ENCODE measurements around the gene SLC24A3.

SLC24A3 gene

GRCh38 chr20:19320005-19320404 lies 107.6 kb downstream of the SLC24A3 start:
- no peak overlapping the region for H3K23ac ChIP-seq (ENCODE audit: low read length)
- no peak overlapping the region for H3K56ac ChIP-seq (ENCODE audit: low read length)
- H3K9ac ChIP-seq (ENCODE audit: low read length): no peak overlapping the region
- no peak overlapping the region for H3K4me3 ChIP-seq (ENCODE audit: low read length)
- no peaks in the 10 kb centered on the region for H3K79me1 ChIP-seq (ENCODE audit: low read length)
- H3K79me2 ChIP-seq (ENCODE audit: control insufficient read depth, insufficient read depth, low read length): no peaks in the 10 kb centered on the region
- no peak overlapping the region for H2BK15ac ChIP-seq (replicated peaks; ENCODE audit: low read depth)
- H3K27ac ChIP-seq (ENCODE audit: low read depth, low read length): no peak overlapping the region
- peaks cover 2% of the 10 kb centered on the region for H3K27me3 ChIP-seq (ENCODE audit: insufficient read depth, low read length, poor library complexity)
- H3K4me1 ChIP-seq (ENCODE audit: control insufficient read depth, low read depth, low read length): no peaks in the 10 kb centered on the region
- H3K36me3 ChIP-seq (ENCODE audit: control insufficient read depth, insufficient read depth, low read length): no peaks in the 10 kb centered on the region
- no peak overlapping the region for H4K5ac ChIP-seq (ENCODE audit: low read length)
- no peak overlapping the region for H3K4me2 ChIP-seq (ENCODE audit: low read length)
- WGBS (ENCODE audit: extremely low coverage, insufficient coverage, low lambda C conversion rate): no CpG with 5 or more reads among the region's 8 CpGs
- H3K18ac ChIP-seq (ENCODE audit: low read length): no peak overlapping the region
- H2AK5ac ChIP-seq (ENCODE audit: low read length): no peak overlapping the region
- H3K4ac ChIP-seq (ENCODE audit: low read depth, low read length): no peak overlapping the region
- H4K8ac ChIP-seq (ENCODE audit: low read depth, low read length): no peak overlapping the region
- DNase-seq: no peak
- no peak overlapping the region for H2BK120ac ChIP-seq (ENCODE audit: low read depth, low read length)
- H2BK5ac ChIP-seq (ENCODE audit: low read length): no peak overlapping the region

GRCh38 chr20:19321176-19321575 lies 108.7 kb downstream of the SLC24A3 start:
- no peak overlapping the region for H4K8ac ChIP-seq (ENCODE audit: low read depth, low read length)

GRCh38 chr20:19322061-19322985 lies 109.9 kb downstream of the SLC24A3 start:
- H3K27ac ChIP-seq (ENCODE audit: low read depth, low read length): no peak overlapping the region
- H3K18ac ChIP-seq (ENCODE audit: low read length): no peak overlapping the region
- no peak overlapping the region for H3K9ac ChIP-seq (ENCODE audit: low read length)
- H3K4ac ChIP-seq (ENCODE audit: low read depth, low read length): no peak overlapping the region
- DNase-seq: no peak
- no peaks in the 10 kb centered on the region for H3K79me1 ChIP-seq (ENCODE audit: low read length)
- H4K5ac ChIP-seq (ENCODE audit: low read length): no peak overlapping the region
- H2BK120ac ChIP-seq (ENCODE audit: low read depth, low read length): no peak overlapping the region
- no peak overlapping the region for H2AK5ac ChIP-seq (ENCODE audit: low read length)
- no peak overlapping the region for H3K23ac ChIP-seq (ENCODE audit: low read length)
- H2BK15ac ChIP-seq (replicated peaks; ENCODE audit: low read depth): no peak overlapping the region
- 100% methylated on average over 1 of the region's 12 CpGs for WGBS (ENCODE audit: extremely low coverage, insufficient coverage, low lambda C conversion rate)
- H4K8ac ChIP-seq (ENCODE audit: low read depth, low read length): no peak overlapping the region
- no peak overlapping the region for H3K4me2 ChIP-seq (ENCODE audit: low read length)
- no peak overlapping the region for H3K56ac ChIP-seq (ENCODE audit: low read length)
- no peak overlapping the region for H3K4me3 ChIP-seq (ENCODE audit: low read length)
- H3K36me3 ChIP-seq (ENCODE audit: control insufficient read depth, insufficient read depth, low read length): no peaks in the 10 kb centered on the region
- peaks cover 2% of the 10 kb centered on the region for H3K27me3 ChIP-seq (ENCODE audit: insufficient read depth, low read length, poor library complexity)
- no peaks in the 10 kb centered on the region for H3K4me1 ChIP-seq (ENCODE audit: control insufficient read depth, low read depth, low read length)
- no peak overlapping the region for H2BK5ac ChIP-seq (ENCODE audit: low read length)
- no peaks in the 10 kb centered on the region for H3K79me2 ChIP-seq (ENCODE audit: control insufficient read depth, insufficient read depth, low read length)

More at GRCh38 chr20:19321176-19321575, 108.7 kb downstream of the SLC24A3 start:
- no peaks in the 10 kb centered on the region for H3K36me3 ChIP-seq (ENCODE audit: control insufficient read depth, insufficient read depth, low read length)
- H2BK120ac ChIP-seq (ENCODE audit: low read depth, low read length): no peak overlapping the region
- H4K5ac ChIP-seq (ENCODE audit: low read length): no peak overlapping the region
- H3K27ac ChIP-seq (ENCODE audit: low read depth, low read length): no peak overlapping the region
- DNase-seq: no peak
- no peak overlapping the region for H2AK5ac ChIP-seq (ENCODE audit: low read length)
- no peak overlapping the region for H3K56ac ChIP-seq (ENCODE audit: low read length)
- no peak overlapping the region for H2BK15ac ChIP-seq (replicated peaks; ENCODE audit: low read depth)
- H3K4me3 ChIP-seq (ENCODE audit: low read length): no peak overlapping the region
- H3K23ac ChIP-seq (ENCODE audit: low read length): no peak overlapping the region
- no peak overlapping the region for H3K9ac ChIP-seq (ENCODE audit: low read length)
- no peaks in the 10 kb centered on the region for H3K4me1 ChIP-seq (ENCODE audit: control insufficient read depth, low read depth, low read length)
- peaks cover 2% of the 10 kb centered on the region for H3K27me3 ChIP-seq (ENCODE audit: insufficient read depth, low read length, poor library complexity)
- H3K4me2 ChIP-seq (ENCODE audit: low read length): no peak overlapping the region
- H3K79me1 ChIP-seq (ENCODE audit: low read length): no peaks in the 10 kb centered on the region
- H3K18ac ChIP-seq (ENCODE audit: low read length): no peak overlapping the region
- WGBS (ENCODE audit: extremely low coverage, insufficient coverage, low lambda C conversion rate): no CpG with 5 or more reads among the region's 5 CpGs
- H2BK5ac ChIP-seq (ENCODE audit: low read length): no peak overlapping the region
- no peak overlapping the region for H3K4ac ChIP-seq (ENCODE audit: low read depth, low read length)
- no peaks in the 10 kb centered on the region for H3K79me2 ChIP-seq (ENCODE audit: control insufficient read depth, insufficient read depth, low read length)

- no peaks in the 10 kb centered on the region for H3K79me1 ChIP-seq (ENCODE audit: low read length)
- no peak overlapping the region for H3K56ac ChIP-seq (ENCODE audit: low read length)
- H3K4me2 ChIP-seq (ENCODE audit: low read length): no peak overlapping the region
- no peak for DNase-seq
- no CpG with 5 or more reads among the region's 5 CpGs for WGBS (ENCODE audit: extremely low coverage, insufficient coverage, low lambda C conversion rate)
- no peak overlapping the region for H3K27ac ChIP-seq (ENCODE audit: low read depth, low read length)
- H4K5ac ChIP-seq (ENCODE audit: low read length): no peak overlapping the region
- no peak overlapping the region for H2BK120ac ChIP-seq (ENCODE audit: low read depth, low read length)
- no peak overlapping the region for H2AK5ac ChIP-seq (ENCODE audit: low read length)
- H2BK5ac ChIP-seq (ENCODE audit: low read length): no peak overlapping the region
- no peaks in the 10 kb centered on the region for H3K79me2 ChIP-seq (ENCODE audit: control insufficient read depth, insufficient read depth, low read length)
- no peak overlapping the region for H3K9ac ChIP-seq (ENCODE audit: low read length)
- no peaks in the 10 kb centered on the region for H3K27me3 ChIP-seq (ENCODE audit: insufficient read depth, low read length, poor library complexity)
- H4K8ac ChIP-seq (ENCODE audit: low read depth, low read length): no peak overlapping the region
- H3K4ac ChIP-seq (ENCODE audit: low read depth, low read length): no peak overlapping the region
- H3K36me3 ChIP-seq (ENCODE audit: control insufficient read depth, insufficient read depth, low read length): no peaks in the 10 kb centered on the region
- H3K4me3 ChIP-seq (ENCODE audit: low read length): no peak overlapping the region
- no peak overlapping the region for H3K18ac ChIP-seq (ENCODE audit: low read length)
- no peaks in the 10 kb centered on the region for H3K4me1 ChIP-seq (ENCODE audit: control insufficient read depth, low read depth, low read length)
- H3K23ac ChIP-seq (ENCODE audit: low read length): no peak overlapping the region
- H2BK15ac ChIP-seq (replicated peaks; ENCODE audit: low read depth): no peak overlapping the region
These were observed 115.0 kb downstream of the SLC24A3 start for GRCh38 chr20:19327401-19327800.

GRCh38 chr20:19328676-19329075 lies 116.2 kb downstream of the SLC24A3 start:
- Histone ChIP-seq H3K36me3 (ENCODE audit: control insufficient read depth, insufficient read depth, low read length) (no peaks in the 10 kb centered on the region), H2AK5ac (ENCODE audit: low read length) (no peak overlapping the region), H2BK120ac (ENCODE audit: low read depth, low read length) (no peak overlapping the region), H3K56ac (ENCODE audit: low read length) (no peak overlapping the region), H3K4ac (ENCODE audit: low read depth, low read length) (no peak overlapping the region), H2BK5ac (ENCODE audit: low read length) (no peak overlapping the region), H3K27me3 (ENCODE audit: insufficient read depth, low read length, poor library complexity) (no peaks in the 10 kb centered on the region), H3K4me3 (ENCODE audit: low read length) (no peak overlapping the region), H3K79me1 (ENCODE audit: low read length) (no peaks in the 10 kb centered on the region), H4K8ac (ENCODE audit: low read depth, low read length) (no peak overlapping the region), H3K27ac (ENCODE audit: low read depth, low read length) (no peak overlapping the region), H3K4me2 (ENCODE audit: low read length) (no peak overlapping the region), H3K4me1 (ENCODE audit: control insufficient read depth, low read depth, low read length) (no peaks in the 10 kb centered on the region), H3K23ac (ENCODE audit: low read length) (no peak overlapping the region), H3K9ac (ENCODE audit: low read length) (no peak overlapping the region), H3K79me2 (ENCODE audit: control insufficient read depth, insufficient read depth, low read length) (no peaks in the 10 kb centered on the region), H2BK15ac (replicated peaks; ENCODE audit: low read depth) (no peak overlapping the region), H3K18ac (ENCODE audit: low read length) (no peak overlapping the region), H4K5ac (ENCODE audit: low read length) (no peak overlapping the region)
- DNase-seq: no peak
- WGBS (ENCODE audit: extremely low coverage, insufficient coverage, low lambda C conversion rate): no CpG with 5 or more reads among the region's 7 CpGs

Data from mesendoderm (in vitro differentiated cells).